Endodermal cell (in vitro differentiated cells): ENCODE results near the gene MICU1. TPM values are rescaled to one million over a fixed set of nuclear protein-coding genes. Genes with fewer than 3 reads are reported as not detected.

Experiments used
- DNase-seq: peaks from one replicate; pipeline ENCODE4 v3.0.0-alpha.2; 2017
- H3K27ac ChIP-seq: 2 replicates; pipeline ENCODE4 v1.5.1; 2013; ENCODE audit warnings: mild to moderate bottlenecking, low read depth, low read length, moderate library complexity
- H3K27me3 ChIP-seq: 2 replicates; pipeline ENCODE4 v1.6.1; 2013; ENCODE audit warnings: mild to moderate bottlenecking, low read length, moderate library complexity; ENCODE audit not compliant: insufficient read depth, control insufficient read depth, poor library complexity, severe bottlenecking
- H3K36me3 ChIP-seq: 2 replicates; pipeline ENCODE4 v1.7.0; 2013; ENCODE audit warnings: mild to moderate bottlenecking, low read length, moderate library complexity; ENCODE audit not compliant: control insufficient read depth, insufficient read depth
- H3K4me1 ChIP-seq: one replicate; pipeline ENCODE4 v1.7.0; 2013; ENCODE audit warnings: low read length; ENCODE audit not compliant: control insufficient read depth, insufficient read depth
- H3K4me3 ChIP-seq: 2 replicates; pipeline ENCODE4 v1.5.1; 2013; ENCODE audit warnings: mild to moderate bottlenecking, low read length, moderate library complexity
- H3K9ac ChIP-seq: 2 replicates; pipeline ENCODE4 v1.6.1; 2013; ENCODE audit warnings: mild to moderate bottlenecking, low read length, moderate library complexity; ENCODE audit not compliant: poor library complexity, severe bottlenecking; ENCODE audit errors: extremely low read depth
- H3K9me3 ChIP-seq: 2 replicates; pipeline ENCODE4 v1.6.1; 2013; ENCODE audit warnings: mild to moderate bottlenecking, low read length, moderate library complexity; ENCODE audit not compliant: control insufficient read depth
- H3K27ac Mint-ChIP-seq: 2 replicates; pipeline ENCODE4 v1.8.0; 2020; ENCODE audit warnings: mixed read lengths
- H3K27me3 Mint-ChIP-seq: 2 replicates; pipeline ENCODE4 v1.8.0; 2021; ENCODE audit warnings: mild to moderate bottlenecking, mixed read lengths; ENCODE audit not compliant: insufficient read depth
- H3K36me3 Mint-ChIP-seq: 2 replicates; pipeline ENCODE4 v1.8.0; 2020; ENCODE audit warnings: low read depth, mixed read lengths
- H3K4me1 Mint-ChIP-seq: 2 replicates; pipeline ENCODE4 v1.8.0; 2020; ENCODE audit warnings: mixed read lengths
- H3K4me3 Mint-ChIP-seq: 2 replicates; pipeline ENCODE4 v1.8.0; 2020; ENCODE audit warnings: mild to moderate bottlenecking, moderate library complexity, mixed read lengths
- H3K9me3 Mint-ChIP-seq: 2 replicates; pipeline ENCODE4 v1.8.0; 2020; ENCODE audit warnings: mild to moderate bottlenecking, mixed read lengths
- CTCF ChIP-seq: fragments of 200-600 bp; sonication (generic); conservative IDR thresholded peaks from 2 replicates; pipeline ENCODE4 v1.5.0; 2021; ENCODE audit warnings: antibody characterized with exemption, mild to moderate bottlenecking
- WGBS, 2 experiments: methylation state at CpG; one replicate each; pipeline versions ENCODE4 v1.1.5 to v1.1.7; 2013; ENCODE audit warnings: missing lambda C conversion rate in 2 of 2, mixed read lengths in 1 of 2; ENCODE audit not compliant: insufficient coverage in 1 of 2, insufficient read length in 1 of 2; 5-methylcytosine and 5-hydroxymethylcytosine counted together
- total RNA-seq, 2 donors: library from RNA; stranded (reverse); fragmentation: NEBNext Ultra II Directional in 1 of 2; extraction: Animal tissue kit (Norgen Biotek cat#: 25700) in 1 of 2; gene quantifications; 2 replicates in 1 of 2; 3 replicates in 1 of 2; pipeline ENCODE4 v1.2.1, GENCODE V29; 2021

The MICU1 gene
- total RNA-seq, 2 donors from 2014 or later, result 41.9 to 54.9 TPM

GRCh38 chr10:72419241-72419640, 206.6 kb downstream of the MICU1 start:
- Mint-ChIP-seq H3K36me3 (peaks cover 40% of the 10 kb centered on the region), H3K27ac (no peak overlapping the region), H3K9me3 (peaks cover 10% of the 10 kb centered on the region), H3K27me3 (no peaks in the 10 kb centered on the region), H3K4me3 (no peak overlapping the region), H3K4me1 (peaks cover 29% of the 10 kb centered on the region)
- Histone ChIP-seq H3K27me3 (no peaks in the 10 kb centered on the region), H3K9me3 (peaks cover 8% of the 10 kb centered on the region), H3K36me3 (peaks cover 4% of the 10 kb centered on the region), H3K9ac (no peak overlapping the region), H3K4me1 (no peaks in the 10 kb centered on the region), H3K27ac (no peak overlapping the region), H3K4me3 (no peak overlapping the region)
- no peak for TF ChIP-seq CTCF
- WGBS, 2 experiments, result 96 to 100% methylated on average over 1 to 2 of the region's 2 CpGs
- DNase-seq, result no peak

GRCh38 chr10:72418679-72419078, 207.2 kb downstream of the MICU1 start:
- WGBS, 2 experiments, result 45 to 64% methylated on average over 2 to 3 of the region's 3 CpGs
- Mint-ChIP-seq H3K9me3 (peaks cover 14% of the 10 kb centered on the region), H3K4me1 (peaks cover 29% of the 10 kb centered on the region), H3K4me3 (no peak overlapping the region), H3K27me3 (no peaks in the 10 kb centered on the region), H3K36me3 (peaks cover 44% of the 10 kb centered on the region), H3K27ac (no peak overlapping the region)
- no peak for DNase-seq
- Histone ChIP-seq H3K27me3 (no peaks in the 10 kb centered on the region), H3K4me3 (no peak overlapping the region), H3K27ac (no peak overlapping the region), H3K4me1 (no peaks in the 10 kb centered on the region), H3K36me3 (peaks cover 4% of the 10 kb centered on the region), H3K9ac (no peak overlapping the region), H3K9me3 (peaks cover 13% of the 10 kb centered on the region)
- no peak for TF ChIP-seq CTCF

DNA sequence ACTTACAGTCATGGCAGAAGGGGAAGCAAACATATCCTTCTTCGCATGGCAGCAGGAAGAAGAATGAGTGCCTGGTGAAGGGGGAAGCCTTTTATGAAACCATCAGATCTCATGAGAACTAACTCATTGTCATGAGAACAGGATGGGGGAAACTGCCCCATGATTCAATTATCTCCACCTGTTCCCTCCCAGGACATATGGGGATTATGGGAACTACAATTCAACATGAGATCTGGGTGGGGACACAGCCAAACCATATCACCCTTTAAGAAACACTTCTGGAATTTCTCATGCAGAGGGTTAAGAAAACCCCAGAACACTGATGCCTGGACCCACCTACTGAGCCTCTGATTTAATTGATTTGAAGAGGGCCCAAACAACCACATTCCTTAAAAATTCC, 207.9 kb downstream of the MICU1 start:
- Mint-ChIP-seq H3K4me1 (peaks cover 29% of the 10 kb centered on the region), H3K27me3 (no peaks in the 10 kb centered on the region), H3K4me3 (no peak overlapping the region), H3K36me3 (peaks cover 47% of the 10 kb centered on the region), H3K9me3 (peaks cover 20% of the 10 kb centered on the region), H3K27ac (no peak overlapping the region)
- Histone ChIP-seq H3K9me3 (peaks cover 20% of the 10 kb centered on the region), H3K36me3 (no peaks in the 10 kb centered on the region), H3K4me3 (no peak overlapping the region), H3K27ac (peak overlapping the region; percentile 19), H3K9ac (no peak overlapping the region), H3K4me1 (no peaks in the 10 kb centered on the region), H3K27me3 (no peaks in the 10 kb centered on the region)
- WGBS, 2 experiments, result 0% methylated on average over 1 of the region's 1 CpG
- DNase-seq, result no peak
- TF ChIP-seq CTCF, result no peak
